Testis (tissue), 2 donors: Measurements from ENCODE around the gene S100A5.

Experiments
- POLR2A ChIP-seq: fragments of 450-650 bp; IDR thresholded peaks from one replicate; pipeline ENCODE4 v1.6.1; 2017; ENCODE audit warnings: antibody characterized with exemption, mild to moderate bottlenecking, moderate library complexity
- TF ChIP-seq, protein P1 (sequence below), 3 experiments: fragments of 450-650 bp in 2 of 3; fragments of 200-600 bp in 1 of 3; sonication (generic) in 1 of 3; IDR thresholded peaks; one replicate each; pipeline ENCODE4 v1.5.1; 2016 to 2019; ENCODE audit warnings: antibody characterized with exemption in 3 of 3, mild to moderate bottlenecking in 2 of 3, moderate library complexity in 1 of 3

DNA sequence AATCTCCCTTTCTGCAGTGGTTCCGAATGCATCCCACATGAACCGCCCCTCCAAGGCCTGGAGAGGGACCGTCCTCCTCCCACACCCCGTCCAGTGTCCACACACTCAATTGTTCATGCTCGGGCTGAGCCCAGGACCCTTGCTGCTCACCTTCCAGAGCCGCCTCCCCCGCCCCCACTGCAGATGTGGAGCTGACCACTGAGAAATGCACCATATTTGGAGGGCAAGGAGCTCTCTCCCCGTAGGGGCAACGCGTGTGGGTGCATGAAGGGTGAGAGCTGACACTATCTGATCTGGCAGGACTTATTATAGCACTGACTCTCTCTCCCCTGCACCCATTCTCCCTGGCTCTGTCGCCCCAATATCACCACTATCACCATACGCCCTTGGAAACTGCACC is 12.4 kb upstream of the S100A5 start:
- TF ChIP-seq, protein P1, sequence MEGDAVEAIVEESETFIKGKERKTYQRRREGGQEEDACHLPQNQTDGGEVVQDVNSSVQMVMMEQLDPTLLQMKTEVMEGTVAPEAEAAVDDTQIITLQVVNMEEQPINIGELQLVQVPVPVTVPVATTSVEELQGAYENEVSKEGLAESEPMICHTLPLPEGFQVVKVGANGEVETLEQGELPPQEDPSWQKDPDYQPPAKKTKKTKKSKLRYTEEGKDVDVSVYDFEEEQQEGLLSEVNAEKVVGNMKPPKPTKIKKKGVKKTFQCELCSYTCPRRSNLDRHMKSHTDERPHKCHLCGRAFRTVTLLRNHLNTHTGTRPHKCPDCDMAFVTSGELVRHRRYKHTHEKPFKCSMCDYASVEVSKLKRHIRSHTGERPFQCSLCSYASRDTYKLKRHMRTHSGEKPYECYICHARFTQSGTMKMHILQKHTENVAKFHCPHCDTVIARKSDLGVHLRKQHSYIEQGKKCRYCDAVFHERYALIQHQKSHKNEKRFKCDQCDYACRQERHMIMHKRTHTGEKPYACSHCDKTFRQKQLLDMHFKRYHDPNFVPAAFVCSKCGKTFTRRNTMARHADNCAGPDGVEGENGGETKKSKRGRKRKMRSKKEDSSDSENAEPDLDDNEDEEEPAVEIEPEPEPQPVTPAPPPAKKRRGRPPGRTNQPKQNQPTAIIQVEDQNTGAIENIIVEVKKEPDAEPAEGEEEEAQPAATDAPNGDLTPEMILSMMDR (IDR thresholded peaks at IDR 0.05), result no peak
- TF ChIP-seq POLR2A, result no peak
